Stimulated activated memory B cell treated with anti-CD40 and anti-IgM and Interleukin-4, amounts not matched to agents 10 μg/mL and 1 μg/mL and 100 μg/mL, for 72 hours (primary cell): ENCODE results near the gene ZNF678.
"Not testable (repeated sequence)": the region's sequence is repeated elsewhere in the genome, so short reads cannot be mapped to it uniquely, and the experiment has no call there.

Source experiments
- ATAC-seq: fragments of 150-1000 bp; cut with Tn5 transposase; 2 replicates; pipeline ENCODE4 v1.10.0; 2021
- H3K27ac Mint-ChIP-seq: one replicate; pipeline ENCODE4 v1.8.0; 2022; ENCODE audit warnings: mild to moderate bottlenecking, mixed read lengths
- H3K27me3 Mint-ChIP-seq: one replicate; pipeline ENCODE4 v1.8.0; 2022; ENCODE audit warnings: mixed read lengths
- H3K36me3 Mint-ChIP-seq: one replicate; pipeline ENCODE4 v1.8.0; 2022; ENCODE audit warnings: mixed read lengths
- H3K4me1 Mint-ChIP-seq: one replicate; pipeline ENCODE4 v1.8.0; 2022; ENCODE audit warnings: mixed read lengths
- H3K4me3 Mint-ChIP-seq: one replicate; pipeline ENCODE4 v1.8.0; 2022; ENCODE audit warnings: mild to moderate bottlenecking, moderate library complexity, mixed read lengths
- H3K9me3 Mint-ChIP-seq: one replicate; pipeline ENCODE4 v1.8.0; 2022; ENCODE audit warnings: mixed read lengths

The ZNF678 gene

GRCh38 chr1:227546598-227547309 is 16.6 kb upstream of the ZNF678 start:
- H3K27me3 Mint-ChIP-seq = peaks cover 32% of the 10 kb centered on the region
- peaks cover 10% of the 10 kb centered on the region for H3K9me3 Mint-ChIP-seq
- H3K4me1 Mint-ChIP-seq = peaks cover 6% of the 10 kb centered on the region
- H3K27ac Mint-ChIP-seq = no peak overlapping the region
- no peak for ATAC-seq
- H3K36me3 Mint-ChIP-seq = peaks cover 12% of the 10 kb centered on the region
- H3K4me3 Mint-ChIP-seq = no peak overlapping the region

- Mint-ChIP-seq H3K36me3 (peaks cover 17% of the 10 kb centered on the region), H3K27ac (no peak overlapping the region), H3K4me1 (peaks cover 6% of the 10 kb centered on the region), H3K27me3 (peaks cover 40% of the 10 kb centered on the region), H3K9me3 (peaks cover 16% of the 10 kb centered on the region), H3K4me3 (no peak overlapping the region)
- ATAC-seq = peak; percentile 20
These were observed 15.8 kb upstream of the ZNF678 start for GRCh38 chr1:227547310-227548118.

- H3K27ac Mint-ChIP-seq = no peak overlapping the region
- H3K36me3 Mint-ChIP-seq = peaks cover 22% of the 10 kb centered on the region
- H3K4me1 Mint-ChIP-seq = peaks cover 3% of the 10 kb centered on the region
- no peak overlapping the region for H3K4me3 Mint-ChIP-seq
- peaks cover 20% of the 10 kb centered on the region for H3K9me3 Mint-ChIP-seq
- peaks cover 45% of the 10 kb centered on the region for H3K27me3 Mint-ChIP-seq
- peak; percentile 24 for ATAC-seq
These were observed 15.3 kb upstream of the ZNF678 start for GRCh38 chr1:227548119-227548397.

- Mint-ChIP-seq H3K4me1 (no peaks in the 10 kb centered on the region), H3K36me3 (peaks cover 22% of the 10 kb centered on the region), H3K4me3 (no peak overlapping the region), H3K27me3 (peaks cover 47% of the 10 kb centered on the region), H3K9me3 (peaks cover 20% of the 10 kb centered on the region), H3K27ac (no peak overlapping the region)
- no peak for ATAC-seq
These were observed 14.9 kb upstream of the ZNF678 start for GRCh38 chr1:227548448-227548847.

GRCh38 chr1:227549892-227550291 is 13.5 kb upstream of the ZNF678 start:
- Mint-ChIP-seq H3K9me3 (peaks cover 31% of the 10 kb centered on the region), H3K4me3 (no peak overlapping the region), H3K36me3 (peaks cover 22% of the 10 kb centered on the region), H3K27me3 (peaks cover 47% of the 10 kb centered on the region), H3K27ac (no peak overlapping the region), H3K4me1 (no peaks in the 10 kb centered on the region)
- ATAC-seq = no peak

- Mint-ChIP-seq H3K36me3 (peaks cover 22% of the 10 kb centered on the region), H3K9me3 (peaks cover 31% of the 10 kb centered on the region), H3K27me3 (peaks cover 40% of the 10 kb centered on the region)
- H3K27ac Mint-ChIP-seq, ATAC-seq, H3K4me3 Mint-ChIP-seq, H3K4me1 Mint-ChIP-seq: not testable (repeated sequence)
These were observed 11.5 kb upstream of the ZNF678 start for GRCh38 chr1:227551881-227552280.

GRCh38 chr1:227556288-227556687 is 7.1 kb upstream of the ZNF678 start:
- no peak overlapping the region for H3K4me3 Mint-ChIP-seq
- H3K4me1 Mint-ChIP-seq = peaks cover 19% of the 10 kb centered on the region
- peaks cover 32% of the 10 kb centered on the region for H3K9me3 Mint-ChIP-seq
- H3K27ac Mint-ChIP-seq = no peak overlapping the region
- no peak for ATAC-seq
- peaks cover 11% of the 10 kb centered on the region for H3K36me3 Mint-ChIP-seq
- H3K27me3 Mint-ChIP-seq = peaks cover 37% of the 10 kb centered on the region

- Mint-ChIP-seq H3K9me3 (peaks cover 23% of the 10 kb centered on the region), H3K36me3 (peaks cover 6% of the 10 kb centered on the region), H3K27me3 (peaks cover 33% of the 10 kb centered on the region), H3K4me1 (peaks cover 22% of the 10 kb centered on the region), H3K27ac (no peak overlapping the region), H3K4me3 (no peak overlapping the region)
- ATAC-seq = no peak
These were observed 5.2 kb upstream of the ZNF678 start for GRCh38 chr1:227557962-227558725.

GRCh38 chr1:227558732-227559262 is 4.6 kb upstream of the ZNF678 start:
- H3K9me3 Mint-ChIP-seq = peaks cover 22% of the 10 kb centered on the region
- H3K27ac Mint-ChIP-seq = peak overlapping the region; percentile 31
- ATAC-seq = peak; percentile 37
- H3K4me1 Mint-ChIP-seq = peaks cover 26% of the 10 kb centered on the region
- H3K27me3 Mint-ChIP-seq = peaks cover 32% of the 10 kb centered on the region
- peak overlapping the region; percentile 58 for H3K4me3 Mint-ChIP-seq
- H3K36me3 Mint-ChIP-seq = peaks cover 6% of the 10 kb centered on the region

- H3K36me3 Mint-ChIP-seq = peaks cover 6% of the 10 kb centered on the region
- peaks cover 15% of the 10 kb centered on the region for H3K9me3 Mint-ChIP-seq
- H3K4me1 Mint-ChIP-seq = peaks cover 33% of the 10 kb centered on the region
- no peak for ATAC-seq
- H3K4me3 Mint-ChIP-seq = peak overlapping the region; percentile 58
- peaks cover 32% of the 10 kb centered on the region for H3K27me3 Mint-ChIP-seq
- peak overlapping the region; percentile 31 for H3K27ac Mint-ChIP-seq
These were observed 3.9 kb upstream of the ZNF678 start for GRCh38 chr1:227559499-227559898.

- Mint-ChIP-seq H3K9me3 (peaks cover 12% of the 10 kb centered on the region), H3K36me3 (peaks cover 6% of the 10 kb centered on the region), H3K27ac (no peak overlapping the region), H3K4me3 (peak overlapping the region; percentile 7), H3K4me1 (peaks cover 33% of the 10 kb centered on the region), H3K27me3 (peaks cover 32% of the 10 kb centered on the region)
- ATAC-seq = no peak
These were observed 3.4 kb upstream of the ZNF678 start for GRCh38 chr1:227559926-227560325.

GRCh38 chr1:227560393-227561173 is 2.8 kb upstream of the ZNF678 start:
- peaks cover 32% of the 10 kb centered on the region for H3K27me3 Mint-ChIP-seq
- H3K27ac Mint-ChIP-seq = no peak overlapping the region
- no peak for ATAC-seq
- peaks cover 33% of the 10 kb centered on the region for H3K4me1 Mint-ChIP-seq
- peaks cover 6% of the 10 kb centered on the region for H3K36me3 Mint-ChIP-seq
- peaks cover 12% of the 10 kb centered on the region for H3K9me3 Mint-ChIP-seq
- no peak overlapping the region for H3K4me3 Mint-ChIP-seq

GRCh38 chr1:227561241-227561907 is 2.0 kb upstream of the ZNF678 start:
- peaks cover 32% of the 10 kb centered on the region for H3K27me3 Mint-ChIP-seq
- no peak for ATAC-seq
- no peak overlapping the region for H3K27ac Mint-ChIP-seq
- peaks cover 9% of the 10 kb centered on the region for H3K36me3 Mint-ChIP-seq
- peaks cover 12% of the 10 kb centered on the region for H3K9me3 Mint-ChIP-seq
- no peak overlapping the region for H3K4me3 Mint-ChIP-seq
- peaks cover 34% of the 10 kb centered on the region for H3K4me1 Mint-ChIP-seq

GRCh38 chr1:227562037-227562436 is 1.3 kb upstream of the ZNF678 start:
- no peak overlapping the region for H3K27ac Mint-ChIP-seq
- peaks cover 41% of the 10 kb centered on the region for H3K4me1 Mint-ChIP-seq
- no peak for ATAC-seq
- peaks cover 12% of the 10 kb centered on the region for H3K9me3 Mint-ChIP-seq
- H3K4me3 Mint-ChIP-seq = no peak overlapping the region
- H3K27me3 Mint-ChIP-seq = peaks cover 32% of the 10 kb centered on the region
- peaks cover 15% of the 10 kb centered on the region for H3K36me3 Mint-ChIP-seq
